Gastroesophageal sphincter (tissue), 3 donors: ENCODE results near the gene WASHC4.

Source experiments
- EP300 ChIP-seq: sonication (generic); formaldehyde crosslinking; IDR thresholded peaks from one replicate; pipeline ENCODE4 v1.6.1; 2017; ENCODE audit warnings: antibody characterized with exemption, mild to moderate bottlenecking
- TF ChIP-seq, protein P1 (sequence below), 4 experiments: fragments of 200-600 bp in 2 of 4; fragments of 450-650 bp in 2 of 4; sonication (generic) in 1 of 4; IDR thresholded peaks; one replicate each; pipeline ENCODE4 v1.5.1; 2017 to 2019; ENCODE audit warnings: antibody characterized with exemption in 4 of 4, mild to moderate bottlenecking in 2 of 4, moderate library complexity in 2 of 4

DNA sequence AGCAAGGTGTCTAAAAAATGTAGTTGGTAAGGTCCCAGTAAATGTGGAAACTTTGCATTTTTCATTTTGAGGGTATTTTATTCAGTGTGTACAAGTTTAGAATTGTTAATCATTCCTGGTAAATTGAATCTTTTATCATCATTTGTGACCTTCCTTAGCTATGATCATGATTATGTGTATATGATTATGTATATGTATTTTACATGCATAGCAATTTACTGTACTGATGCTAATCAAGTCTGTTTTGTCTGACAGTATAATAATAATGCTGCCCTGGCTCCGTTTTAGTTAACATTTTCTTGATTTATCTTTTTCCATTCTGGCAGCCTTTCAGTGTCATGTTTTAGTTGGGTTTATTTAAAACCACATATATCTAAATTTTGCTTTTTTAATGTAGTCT, 9.4 kb downstream of the WASHC4 start:
- TF ChIP-seq EP300, result no peak
- TF ChIP-seq, protein P1, sequence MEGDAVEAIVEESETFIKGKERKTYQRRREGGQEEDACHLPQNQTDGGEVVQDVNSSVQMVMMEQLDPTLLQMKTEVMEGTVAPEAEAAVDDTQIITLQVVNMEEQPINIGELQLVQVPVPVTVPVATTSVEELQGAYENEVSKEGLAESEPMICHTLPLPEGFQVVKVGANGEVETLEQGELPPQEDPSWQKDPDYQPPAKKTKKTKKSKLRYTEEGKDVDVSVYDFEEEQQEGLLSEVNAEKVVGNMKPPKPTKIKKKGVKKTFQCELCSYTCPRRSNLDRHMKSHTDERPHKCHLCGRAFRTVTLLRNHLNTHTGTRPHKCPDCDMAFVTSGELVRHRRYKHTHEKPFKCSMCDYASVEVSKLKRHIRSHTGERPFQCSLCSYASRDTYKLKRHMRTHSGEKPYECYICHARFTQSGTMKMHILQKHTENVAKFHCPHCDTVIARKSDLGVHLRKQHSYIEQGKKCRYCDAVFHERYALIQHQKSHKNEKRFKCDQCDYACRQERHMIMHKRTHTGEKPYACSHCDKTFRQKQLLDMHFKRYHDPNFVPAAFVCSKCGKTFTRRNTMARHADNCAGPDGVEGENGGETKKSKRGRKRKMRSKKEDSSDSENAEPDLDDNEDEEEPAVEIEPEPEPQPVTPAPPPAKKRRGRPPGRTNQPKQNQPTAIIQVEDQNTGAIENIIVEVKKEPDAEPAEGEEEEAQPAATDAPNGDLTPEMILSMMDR (IDR thresholded peaks at IDR 0.05), result no peak
